Tibial nerve (tissue), 3 donors: ENCODE data around the gene ERBB4.

Experiments used
- CTCF ChIP-seq, 5 experiments: fragments of 200-600 bp in 3 of 5; fragments of 450-650 bp in 2 of 5; sonication (generic) in 3 of 5; IDR thresholded peaks; one replicate each; pipeline ENCODE4 v1.5.1; 2016 to 2019; ENCODE audit warnings: antibody characterized with exemption in 5 of 5, mild to moderate bottlenecking in 3 of 5, moderate library complexity in 2 of 5
- POLR2A ChIP-seq, 2 donors: fragments of 450-650 bp; IDR thresholded peaks; one replicate each; pipeline ENCODE4 v1.6.1; 2017; ENCODE audit warnings: antibody characterized with exemption in 2 of 2, mild to moderate bottlenecking in 2 of 2, moderate library complexity in 2 of 2

GRCh38 chr2:211359347-211359746 lies 1179.3 kb downstream of the ERBB4 start:
- TF ChIP-seq CTCF (IDR thresholded peaks at IDR 0.05) (no peak), POLR2A (IDR thresholded peaks at IDR 0.05) (no peak)
